NCI-H526 (cell line): ENCODE results near the gene ANKDD1B.

Source experiments
- DNase-seq, 2 experiments: peaks; one replicate each; lab custom pipeline; 2025; lab: John Stamatoyannopoulos, UW

The ANKDD1B gene

DNA sequence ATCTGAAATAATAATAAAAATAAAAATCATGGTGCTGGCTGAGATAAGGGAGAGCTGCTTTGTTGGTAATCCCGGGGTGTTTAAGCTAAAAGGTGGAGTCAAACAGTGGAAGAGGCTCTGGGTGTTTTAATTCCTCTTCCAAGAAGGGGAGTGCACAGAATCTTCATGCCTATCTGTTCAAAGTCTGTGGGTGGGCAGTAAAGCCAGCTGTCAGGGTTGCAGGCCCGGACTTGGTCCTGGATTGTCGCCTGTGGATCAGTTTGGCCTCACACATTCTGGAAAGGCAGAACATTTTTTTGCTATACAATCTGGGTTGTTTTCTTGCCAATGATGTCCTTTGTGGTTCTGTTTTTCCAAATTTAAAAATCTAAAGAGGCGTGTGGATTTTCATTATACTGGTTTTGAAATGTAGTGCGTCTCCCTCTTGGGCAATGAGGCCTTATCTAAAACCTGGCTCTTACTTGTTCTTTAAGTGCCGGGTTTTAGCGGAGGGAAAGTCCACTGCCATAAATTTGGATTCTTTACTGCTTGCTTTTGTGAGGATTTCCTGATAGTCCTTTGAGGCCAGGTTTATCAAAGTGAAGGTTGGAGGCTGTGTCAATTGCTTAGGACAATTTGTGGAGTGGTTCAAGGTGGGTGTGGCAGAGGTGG, 5.8 kb downstream of the ANKDD1B start:
- no peak for DNase-seq

DNA sequence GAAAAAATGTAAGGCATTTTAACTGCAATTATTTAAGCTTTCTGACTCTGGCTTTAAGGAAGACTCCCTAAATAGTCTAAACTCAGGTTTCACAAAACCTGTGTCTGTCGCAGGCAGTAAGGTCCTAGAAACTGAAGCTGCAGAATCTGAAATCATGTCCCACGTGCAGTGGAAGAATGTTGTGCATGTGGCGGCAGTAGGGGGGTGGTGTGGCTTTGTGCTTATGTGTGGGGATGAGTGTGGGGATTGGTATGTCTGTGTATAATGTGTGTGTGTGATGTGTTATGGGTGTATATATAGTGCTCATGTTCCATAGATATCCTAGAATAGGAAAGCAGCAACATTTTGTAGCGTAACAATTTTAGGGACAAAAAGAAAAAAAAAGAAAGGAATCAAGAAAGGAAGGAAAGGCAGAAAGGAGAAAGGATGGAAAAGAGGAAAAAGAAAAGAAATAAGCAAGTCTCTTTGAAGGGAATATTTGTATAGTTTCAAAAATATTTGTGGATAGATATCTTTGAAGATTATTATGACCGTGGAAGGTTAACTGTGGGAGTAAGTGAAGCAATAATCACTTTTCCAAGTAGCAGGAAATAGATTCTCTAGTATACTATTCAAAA, 6.6 kb downstream of the ANKDD1B start:
- DNase-seq, result no peak

- DNase-seq, result no peak
Observed at GRCh38 chr5:75620184-75620959, 9.1 kb downstream of the ANKDD1B start.

GRCh38 chr5:75622564-75622963, 11.3 kb downstream of the ANKDD1B start:
- DNase-seq, result no peak

DNA sequence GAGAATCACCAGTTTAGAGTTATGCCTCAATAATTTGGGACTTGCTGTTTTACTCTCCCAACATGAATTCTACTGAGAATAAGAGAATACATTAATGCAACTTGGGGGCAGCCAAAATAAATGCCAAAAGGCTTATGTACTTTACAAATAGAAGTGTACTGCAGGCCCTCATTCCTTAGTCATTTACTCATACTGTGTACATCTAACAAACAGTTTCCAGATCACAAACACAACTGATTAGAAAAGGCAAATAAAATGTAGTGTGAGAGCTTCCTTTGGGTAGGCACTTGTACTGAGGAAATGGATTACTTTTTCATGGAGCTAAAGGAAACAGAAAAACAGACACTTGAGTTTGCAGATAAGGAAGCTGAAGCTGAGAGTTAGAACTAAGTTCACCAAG, 12.6 kb downstream of the ANKDD1B start:
- DNase-seq, result no peak

DNA sequence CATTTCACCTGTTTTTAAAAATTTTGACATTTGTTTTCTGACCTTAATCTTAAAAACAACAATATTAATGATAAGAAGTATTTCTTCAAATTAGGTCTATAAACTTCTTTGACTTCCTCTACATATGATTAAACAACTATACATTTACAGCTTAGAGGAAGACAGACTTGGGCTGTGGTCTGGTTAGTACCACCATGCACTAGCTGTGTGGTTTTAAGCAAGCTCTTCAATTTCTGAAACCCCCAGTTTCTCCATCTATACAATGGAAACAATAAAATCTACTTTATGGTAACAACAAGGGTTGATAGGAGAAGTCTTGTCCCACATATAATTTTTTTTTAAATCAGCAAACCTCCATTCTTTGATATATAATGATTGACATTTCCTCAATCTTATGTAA, 15.7 kb downstream of the ANKDD1B start:
- DNase-seq, result no peak

DNA sequence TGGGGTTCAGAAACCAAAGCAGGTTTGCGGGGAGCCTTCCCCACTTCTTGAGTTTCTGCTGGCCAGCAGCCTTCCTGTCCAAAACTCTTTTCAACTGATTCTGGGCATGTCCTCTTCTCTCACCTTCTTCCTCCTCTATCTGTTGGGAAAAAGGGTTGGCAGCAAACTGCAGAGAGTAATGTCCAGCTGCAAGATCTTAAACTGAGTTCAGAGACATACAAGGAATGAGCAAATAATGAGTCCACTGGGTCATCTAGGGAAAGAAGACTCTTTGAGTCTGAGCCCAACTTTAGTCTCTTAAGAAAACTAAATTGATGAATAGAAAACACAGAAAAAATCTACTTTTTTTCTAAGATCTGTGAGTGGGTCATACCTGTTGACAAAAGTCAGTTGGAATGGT, 16.5 kb downstream of the ANKDD1B start:
- DNase-seq, result no peak

DNA sequence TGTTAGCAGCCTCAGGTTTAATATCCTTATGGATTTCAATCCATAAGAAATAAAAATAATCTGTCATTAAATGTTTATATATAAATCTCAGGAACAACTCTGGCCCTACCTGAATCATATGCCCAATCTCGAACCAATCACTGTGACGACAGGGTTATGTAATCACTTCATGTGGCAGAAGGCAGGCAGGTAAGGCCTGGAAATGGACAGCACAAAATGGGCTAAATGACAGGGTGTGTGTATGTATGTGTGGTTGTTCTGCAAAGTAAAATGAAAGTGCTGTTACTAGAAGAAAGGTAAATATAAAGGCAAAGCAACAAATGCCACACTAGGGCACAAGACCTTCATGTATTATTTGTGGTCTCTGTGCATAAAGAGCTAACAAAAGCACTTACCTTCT, 19.6 kb downstream of the ANKDD1B start:
- no peak for DNase-seq

DNA sequence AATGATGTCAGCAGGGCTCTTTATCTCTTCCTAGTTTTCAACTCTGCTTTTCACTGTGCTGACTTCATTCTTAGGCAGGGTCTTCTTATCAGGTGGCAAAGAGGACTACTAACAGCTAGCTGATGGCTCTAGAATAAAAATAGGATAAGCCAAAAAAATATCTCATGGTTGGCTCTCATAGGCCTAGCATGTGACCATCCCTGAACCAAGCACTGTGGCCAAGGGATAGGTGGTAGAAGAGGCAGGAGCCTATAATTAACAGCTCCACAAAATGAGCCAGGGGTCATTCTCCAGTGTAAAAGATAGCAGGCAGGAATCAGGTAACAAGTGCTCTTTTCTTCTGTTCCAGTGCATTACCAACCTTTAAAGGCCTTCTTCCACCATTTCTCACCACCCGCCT, 21.1 kb downstream of the ANKDD1B start:
- DNase-seq, result no peak

GRCh38 chr5:75637949-75638348, 26.7 kb downstream of the ANKDD1B start:
- DNase-seq, result no peak

GRCh38 chr5:75639535-75640311, 28.5 kb downstream of the ANKDD1B start:
- no peak for DNase-seq

DNA sequence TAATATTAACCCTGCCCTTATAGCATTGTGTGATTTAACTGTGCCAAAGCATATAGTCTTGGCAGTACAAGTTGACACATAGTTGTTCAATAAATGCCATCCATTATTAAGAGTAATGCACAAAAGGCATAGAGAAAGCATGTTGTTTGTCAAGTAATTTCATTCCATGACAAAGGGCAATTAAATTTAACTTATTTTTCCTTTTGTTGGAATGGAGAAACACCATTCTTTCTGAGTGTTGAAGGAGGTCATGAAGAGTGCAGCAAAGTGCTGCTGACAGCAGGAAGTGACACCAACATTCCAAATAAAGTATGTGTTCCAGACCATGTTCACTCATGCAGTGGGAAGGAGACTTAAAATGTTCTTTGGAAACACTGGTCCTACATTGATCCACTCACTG, 29.1 kb downstream of the ANKDD1B start:
- no peak for DNase-seq

- DNase-seq, result no peak
Observed at GRCh38 chr5:75640826-75641225, 29.6 kb downstream of the ANKDD1B start.

DNA sequence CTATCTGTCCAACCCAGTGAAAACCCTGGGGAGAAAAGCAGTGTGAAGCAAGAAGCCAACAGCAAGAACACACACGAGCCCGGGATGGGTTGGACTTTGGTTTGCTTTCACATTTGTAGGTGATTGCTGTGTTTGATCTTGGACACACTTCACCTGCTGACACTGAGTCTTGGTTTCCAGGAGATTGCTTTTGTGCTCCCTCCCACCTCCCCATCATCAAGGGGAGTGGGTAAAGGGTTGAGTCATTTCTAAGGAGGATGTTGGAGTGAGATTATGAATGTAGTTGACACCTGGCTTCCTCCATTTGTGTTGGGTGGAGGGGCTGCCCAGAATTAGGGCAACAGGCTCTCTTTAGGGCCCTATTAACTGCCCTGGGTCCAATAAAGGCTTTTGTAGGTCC, 37.5 kb downstream of the ANKDD1B start:
- no peak for DNase-seq

GRCh38 chr5:75651575-75652238, 40.5 kb downstream of the ANKDD1B start:
- DNase-seq, result no peak

DNA sequence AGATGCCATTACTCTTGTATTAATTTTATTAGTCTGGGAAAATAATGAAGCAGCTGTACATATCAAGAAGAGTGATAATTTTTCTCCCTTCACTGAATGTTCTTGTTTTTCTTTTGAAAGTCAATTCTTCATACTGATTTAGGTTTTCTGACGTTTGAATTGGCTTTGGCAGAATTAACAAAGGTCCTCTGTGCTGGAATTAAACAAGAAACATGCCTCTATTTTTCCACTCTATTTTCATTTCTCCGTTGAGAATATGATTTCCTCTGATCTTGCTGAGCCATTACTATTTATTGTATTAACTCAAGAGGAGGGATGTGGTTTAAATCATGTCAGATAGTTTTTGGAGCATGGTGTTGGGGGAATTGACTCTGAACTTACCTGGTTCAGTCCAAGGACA, 42.3 kb downstream of the ANKDD1B start:
- no peak for DNase-seq

GRCh38 chr5:75654693-75655295, 43.5 kb downstream of the ANKDD1B start:
- DNase-seq, result no peak

DNA sequence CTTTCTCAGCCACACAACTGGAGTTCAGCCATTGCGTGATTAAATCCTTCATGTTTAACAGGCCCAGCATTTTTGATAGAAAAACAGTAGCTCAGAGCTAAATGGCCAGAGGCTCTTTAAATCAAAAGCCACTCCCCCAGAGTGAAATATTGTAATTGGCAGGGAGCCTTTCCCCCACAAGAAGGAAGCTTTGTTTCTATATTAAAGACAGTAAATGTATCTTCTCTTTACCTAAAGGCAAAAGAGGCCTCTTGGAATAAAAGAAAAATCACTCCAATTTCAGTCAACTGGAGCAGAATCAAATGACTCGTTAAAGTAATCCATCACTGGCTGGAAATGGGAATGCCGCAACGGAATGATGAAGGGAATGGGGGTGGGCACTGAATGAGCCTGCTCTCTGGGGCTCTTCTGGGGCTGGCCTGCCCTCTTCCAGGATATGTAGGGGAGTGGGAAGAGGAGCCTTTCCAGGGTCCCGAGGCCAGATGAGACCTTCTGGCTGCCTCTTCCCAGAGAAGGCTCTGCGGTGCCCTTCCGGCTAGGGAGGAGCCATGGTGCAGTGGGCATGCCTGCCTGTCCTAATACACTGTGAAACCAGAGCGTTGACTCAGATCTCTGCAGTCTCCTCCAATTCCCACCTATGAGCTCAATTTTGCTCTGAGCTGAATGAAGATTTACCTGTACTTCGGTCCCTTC, 45.2 kb downstream of the ANKDD1B start:
- DNase-seq, result no peak

GRCh38 chr5:75659791-75660450, 48.7 kb downstream of the ANKDD1B start:
- no peak for DNase-seq

- no peak for DNase-seq
Observed at GRCh38 chr5:75660678-75661465, 49.6 kb downstream of the ANKDD1B start.
